Stimulated activated CD4-positive, alpha-beta T cell treated with anti-CD3 and anti-CD28 coated beads, TNF-alpha, amount 100 ng/mL, for 24 hours (primary cell): ENCODE results near the gene LRRFIP1.

Source experiments
- DNase-seq, 3 experiments: peaks; one replicate each; pipeline ENCODE4 v3.0.0-alpha.2; 2020; ENCODE audit warnings: low read depth in 3 of 3

Gene LRRFIP1

DNA sequence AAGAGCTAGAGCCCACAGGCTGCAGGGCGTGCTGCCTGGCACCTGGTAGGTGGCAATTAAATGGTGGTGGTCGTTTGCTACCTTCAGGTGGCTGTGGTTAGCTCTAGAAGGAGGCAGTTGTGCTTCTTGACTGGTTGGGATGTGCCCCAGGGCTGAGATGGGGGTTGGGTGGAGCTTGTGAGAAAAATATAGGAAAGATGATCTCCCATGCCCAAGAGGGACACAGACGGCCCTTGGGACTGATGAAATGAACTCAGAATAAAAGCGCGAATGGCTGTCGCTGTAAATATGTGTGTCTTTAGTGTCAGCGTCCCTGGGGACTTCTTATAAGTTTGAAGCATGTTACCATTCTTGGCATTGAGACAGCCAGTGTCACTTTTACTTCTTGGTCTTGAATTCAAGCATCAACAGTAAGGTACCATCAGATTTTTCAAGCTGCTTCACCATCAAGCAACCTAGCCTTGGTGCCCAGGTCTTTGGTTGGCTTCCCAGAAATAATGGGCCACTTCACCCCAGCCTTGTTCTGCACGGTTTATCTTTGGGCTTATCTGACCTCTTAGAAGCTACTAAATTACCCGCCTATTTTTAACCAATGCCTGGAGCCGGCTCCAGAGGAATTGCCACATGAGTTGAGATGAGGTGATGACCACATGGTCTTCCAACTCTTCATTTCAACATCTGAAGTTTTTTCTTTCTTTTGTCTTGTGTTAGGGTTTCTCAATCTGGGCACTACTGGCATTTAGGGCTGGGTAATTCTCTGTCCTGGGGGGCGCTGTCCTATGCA, 11.9 kb downstream of the LRRFIP1 start:
- DNase-seq: no peak

DNA sequence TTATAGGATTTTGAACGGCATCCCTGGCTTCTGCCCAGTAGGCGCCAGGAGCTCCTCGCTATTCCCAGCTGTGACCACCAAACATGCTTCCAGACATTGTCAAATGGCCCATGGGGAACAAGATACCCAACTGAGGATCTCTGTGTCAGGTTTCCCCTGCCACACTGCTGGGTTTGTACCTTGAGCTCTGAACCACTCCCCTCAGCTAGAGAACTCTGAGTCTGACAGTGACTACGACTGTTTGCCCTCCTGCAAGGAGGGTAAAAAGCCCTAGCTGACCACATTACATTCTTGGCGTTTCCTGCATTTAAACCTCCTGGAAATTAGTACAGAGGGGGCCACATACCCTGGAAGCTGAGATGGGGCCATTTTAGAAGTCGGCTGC, 12.4 kb downstream of the LRRFIP1 start:
- no peak for DNase-seq

DNA sequence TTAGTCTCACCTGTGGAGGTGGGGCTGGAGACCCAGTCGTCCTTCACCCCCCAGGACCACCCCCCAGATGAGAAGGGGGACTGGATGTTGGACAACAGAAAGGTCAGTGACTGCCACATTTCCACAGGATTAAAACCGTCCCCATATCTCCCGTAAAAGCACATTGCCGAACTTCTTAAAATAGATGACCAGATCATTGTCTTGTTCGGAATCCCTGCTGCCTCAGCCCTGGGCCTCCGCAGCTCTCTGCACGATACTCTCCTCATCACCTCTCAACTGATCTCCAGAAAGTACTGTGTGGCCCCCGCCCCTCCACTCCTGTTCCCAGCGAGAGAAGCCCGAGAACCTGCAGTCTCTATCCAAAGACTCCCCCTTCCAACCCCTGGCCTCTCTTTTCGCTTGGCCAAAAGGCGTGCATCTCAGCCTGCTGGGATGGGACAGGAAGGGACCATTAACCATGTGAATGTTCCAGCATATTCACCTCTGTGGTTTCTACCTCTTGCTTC, 13.2 kb downstream of the LRRFIP1 start:
- DNase-seq: no peak

DNA sequence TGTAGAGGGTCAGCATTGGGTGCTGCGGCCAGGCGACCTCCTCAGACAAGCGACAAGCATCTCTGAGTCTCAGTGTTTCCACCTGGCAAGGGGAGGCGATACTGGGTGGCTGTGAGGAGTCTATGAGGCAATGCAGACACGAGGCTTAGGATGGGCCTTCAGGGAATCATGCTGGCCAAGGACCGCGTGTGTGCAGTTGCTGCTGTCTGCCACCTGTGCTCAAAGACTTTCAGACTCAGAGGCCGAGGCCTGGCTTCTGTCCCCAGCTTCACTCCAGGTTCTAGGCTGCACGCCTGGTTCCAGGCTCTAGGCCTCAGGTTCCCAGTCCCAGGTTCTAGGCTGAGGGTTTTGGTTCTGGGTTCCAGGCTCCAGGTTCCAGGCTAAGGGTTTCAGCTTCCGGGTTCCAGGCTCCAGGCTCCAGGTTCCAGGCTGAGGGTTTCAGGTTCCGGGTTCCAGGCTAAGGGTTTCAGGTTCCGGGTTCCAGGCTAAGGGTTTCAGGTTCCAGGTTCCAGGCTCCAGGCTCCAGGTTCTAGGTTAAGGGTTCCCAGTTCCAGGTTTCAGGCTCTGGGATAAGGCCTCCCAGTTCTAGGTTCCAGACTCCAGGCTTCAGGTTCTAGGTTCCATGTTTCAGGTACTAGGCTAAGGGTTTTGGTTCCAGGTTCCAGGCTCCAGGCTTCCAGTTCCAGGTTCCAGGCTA, 14.8 kb downstream of the LRRFIP1 start:
- DNase-seq: no peak

DNA sequence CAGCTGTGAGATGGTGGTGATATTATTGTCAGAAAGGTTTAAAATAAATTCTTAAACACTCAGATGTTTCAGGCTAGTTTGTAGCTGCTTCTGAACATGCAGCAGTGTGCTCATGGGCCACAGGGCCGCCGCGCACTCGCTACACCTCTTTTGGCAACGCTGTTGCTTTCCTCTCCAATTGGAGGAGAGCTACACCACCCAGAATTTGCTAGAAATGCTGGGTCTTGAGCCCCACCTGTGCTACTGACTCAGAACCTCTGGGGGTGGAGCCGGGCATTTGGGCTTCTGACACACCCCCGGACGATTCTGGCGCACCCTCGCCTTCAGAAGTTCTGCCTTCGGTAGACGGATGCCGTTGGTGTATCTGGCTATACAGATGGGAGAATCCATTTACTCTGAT, 15.7 kb downstream of the LRRFIP1 start:
- DNase-seq: no peak

DNA sequence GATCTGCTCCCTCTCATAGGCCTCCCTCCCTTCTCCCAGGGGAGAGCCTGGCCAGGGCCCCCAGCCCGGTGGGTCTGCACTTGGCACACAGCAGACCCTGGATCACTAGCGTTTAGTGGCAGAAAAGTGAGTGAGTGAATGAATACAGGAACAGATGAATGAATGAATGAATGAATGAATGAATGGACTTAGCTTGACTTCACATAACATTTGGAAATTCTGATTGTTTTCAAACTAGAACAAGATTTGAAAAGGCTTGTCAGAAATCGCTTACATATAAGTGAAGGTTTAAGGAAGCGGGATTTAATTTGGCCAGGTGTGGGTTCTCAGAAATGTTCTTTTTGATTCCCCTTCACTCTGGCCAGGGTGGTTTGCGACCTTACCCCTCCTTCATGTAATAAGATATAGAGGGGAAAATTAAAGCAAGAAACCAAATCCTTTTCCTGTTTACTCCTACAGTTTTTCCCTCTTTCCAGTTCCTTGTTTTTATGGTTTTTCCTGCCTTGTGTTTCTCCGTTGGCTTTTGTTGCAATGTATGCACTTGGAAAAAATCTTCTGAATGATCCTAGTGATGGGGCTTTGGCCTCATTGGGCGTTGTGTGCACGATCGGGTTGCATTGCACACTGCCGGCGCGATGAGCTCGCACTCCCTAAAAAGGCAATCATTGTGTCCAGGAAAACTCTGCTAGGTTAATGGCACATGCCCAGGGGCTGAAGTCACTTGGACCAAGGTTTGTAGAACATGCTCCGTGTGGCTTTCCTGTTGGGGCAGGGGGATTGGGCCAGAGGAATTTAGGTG, 16.4 kb downstream of the LRRFIP1 start:
- DNase-seq: no peak

DNA sequence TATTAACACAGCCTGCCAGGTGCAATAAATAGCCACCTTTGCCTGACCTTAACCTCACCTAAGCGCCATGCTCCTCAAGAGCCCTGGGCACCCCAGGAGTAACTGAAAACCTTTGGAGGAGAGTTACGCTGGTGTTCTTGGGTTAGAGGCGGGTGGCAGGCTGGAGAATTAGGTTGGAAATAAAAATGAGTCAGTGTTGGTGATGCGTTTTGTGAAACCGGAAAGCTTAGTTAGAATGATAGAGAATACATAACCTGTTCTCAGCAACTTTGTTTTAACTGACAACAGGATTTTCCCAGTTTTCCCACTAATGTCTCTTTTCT, 17.0 kb downstream of the LRRFIP1 start:
- DNase-seq: no peak

DNA sequence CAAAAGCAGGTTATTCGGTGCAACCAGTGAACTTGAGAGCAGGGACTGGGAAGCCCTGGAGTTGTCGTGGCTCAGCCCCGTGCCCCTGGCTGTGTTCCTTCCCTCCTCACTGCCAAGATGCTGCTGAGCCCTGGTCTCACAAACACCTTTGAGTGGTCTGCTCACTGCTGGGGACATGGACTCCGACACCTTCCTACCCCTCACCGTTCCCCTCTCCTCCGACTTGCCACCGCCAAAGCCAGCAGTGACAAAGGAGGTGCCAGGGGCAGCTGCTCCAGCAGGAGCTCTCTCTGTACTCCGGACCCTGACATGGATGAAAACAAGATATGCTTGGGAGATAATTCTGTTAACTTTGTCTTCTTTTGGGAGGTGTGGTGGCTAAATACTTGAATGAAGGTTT, 17.9 kb downstream of the LRRFIP1 start:
- no peak for DNase-seq

DNA sequence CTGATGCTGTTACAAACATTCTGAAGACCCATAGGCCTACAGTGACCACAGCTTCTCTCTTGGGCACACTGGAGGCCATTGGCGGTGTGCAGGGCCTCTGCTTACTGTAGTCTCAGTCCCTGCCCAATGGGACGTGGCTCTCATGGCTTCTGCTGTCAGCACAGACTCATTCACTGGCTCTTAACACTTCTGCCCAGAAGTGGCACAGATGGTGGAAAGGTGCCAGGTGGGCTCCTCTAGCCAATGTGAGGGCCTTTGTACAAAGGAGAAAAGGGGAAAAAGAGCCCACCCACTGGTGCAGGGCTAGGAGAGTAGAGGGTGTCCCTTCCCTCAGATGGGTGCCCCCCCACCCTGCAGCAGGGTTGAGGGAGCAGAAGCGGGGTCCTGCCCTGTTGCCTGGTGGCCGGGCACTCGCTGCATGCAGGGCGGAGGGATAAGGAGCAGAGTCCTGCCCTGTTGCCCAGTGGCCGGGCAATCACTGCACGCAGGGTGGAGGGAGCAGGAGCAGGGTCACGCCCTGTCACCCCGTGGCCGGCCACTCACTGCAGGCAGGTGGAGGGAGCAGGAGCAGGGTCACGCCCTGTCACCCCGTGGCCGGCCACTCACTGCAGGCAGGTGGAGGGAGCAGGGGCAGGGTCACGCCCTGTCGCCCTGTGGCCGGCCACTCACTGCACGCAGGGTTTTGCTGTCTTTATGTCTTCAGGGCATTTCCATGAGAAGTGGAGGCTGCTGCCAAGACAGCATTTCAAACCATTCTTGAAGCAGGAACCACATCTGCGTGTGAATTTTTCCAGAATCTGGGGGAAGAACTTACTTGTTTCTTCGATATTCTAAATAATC, 20.0 kb downstream of the LRRFIP1 start:
- no peak for DNase-seq

DNA sequence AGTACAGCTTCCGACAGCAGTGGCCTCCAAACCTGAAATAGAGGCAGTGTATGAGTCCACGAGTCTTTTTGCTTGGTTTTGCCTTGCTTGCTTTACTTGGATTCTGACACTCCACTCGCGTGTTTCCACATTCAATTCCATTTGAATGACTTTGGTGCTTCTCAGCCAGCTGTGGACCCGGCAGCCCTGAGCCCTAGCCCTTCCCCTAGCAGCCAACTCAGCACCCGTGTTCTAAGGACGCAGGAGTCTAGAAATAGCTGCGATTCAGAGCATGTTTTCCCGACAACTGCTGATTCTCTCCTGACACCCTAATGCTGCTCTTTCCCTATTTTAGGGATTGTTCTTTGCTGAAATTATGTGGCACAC, 20.6 kb downstream of the LRRFIP1 start:
- DNase-seq: no peak

DNA sequence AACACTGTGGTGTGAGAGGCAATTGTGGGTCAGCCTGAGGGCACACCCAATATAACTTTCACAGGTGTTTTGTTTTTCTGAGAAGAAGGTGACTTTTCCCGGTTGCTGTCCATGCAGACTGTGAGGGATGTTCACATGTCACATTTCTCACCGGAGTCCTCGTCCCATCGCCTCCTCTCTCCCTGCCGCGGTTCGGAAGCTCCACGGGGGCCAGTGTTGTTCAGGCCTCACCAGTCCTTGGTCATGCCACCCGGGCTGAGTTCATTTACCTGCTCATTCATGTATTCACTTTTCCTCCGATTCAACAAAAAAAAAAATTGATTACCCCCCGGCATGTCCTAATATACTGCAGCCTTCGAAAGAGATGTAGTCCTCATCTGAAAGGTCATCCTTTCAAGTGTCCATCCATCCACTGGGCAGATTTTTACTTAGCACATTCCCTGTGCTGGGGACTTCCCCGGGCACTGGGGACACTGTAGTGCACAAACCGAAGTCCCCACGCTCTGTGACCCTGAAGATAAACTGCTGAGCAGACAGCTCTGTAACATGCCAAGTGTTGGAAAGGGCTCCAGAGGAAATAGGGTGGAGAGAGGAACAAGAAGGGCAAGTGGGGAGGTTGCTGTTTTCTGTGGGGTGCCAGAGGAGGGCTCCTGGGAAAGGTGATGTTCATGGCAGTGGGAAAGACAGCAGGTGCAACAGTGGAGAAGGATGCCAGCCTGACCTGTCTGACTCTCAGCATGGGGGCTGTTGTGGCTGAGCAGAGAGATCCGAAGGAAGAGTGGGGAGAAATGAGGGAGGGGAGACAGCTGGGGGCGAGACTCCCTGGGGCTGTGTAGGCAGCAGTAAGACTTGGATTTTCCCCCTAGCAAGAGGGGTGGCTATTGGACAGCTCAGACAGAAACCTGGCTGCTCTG, 22.4 kb downstream of the LRRFIP1 start:
- DNase-seq: no peak

DNA sequence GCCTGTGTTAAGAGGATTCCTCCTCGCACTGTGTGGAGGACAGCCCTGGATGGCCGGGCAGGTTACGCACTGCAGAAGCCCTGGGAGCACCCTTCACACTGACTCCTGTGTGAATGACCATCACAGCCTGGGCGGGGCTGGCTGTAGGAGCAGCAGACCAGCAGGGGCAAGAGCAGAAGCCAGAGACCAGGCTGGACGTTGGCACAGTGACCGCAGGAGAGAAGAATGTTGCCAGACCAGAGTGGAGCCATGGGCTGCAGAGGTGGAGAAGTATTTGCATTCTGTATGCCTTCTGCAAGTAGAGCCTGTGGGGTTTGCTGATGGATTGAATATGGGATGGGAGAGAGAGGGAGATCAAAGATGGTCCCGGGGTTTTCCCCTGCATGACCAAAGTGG, 23.1 kb downstream of the LRRFIP1 start:
- no peak for DNase-seq

DNA sequence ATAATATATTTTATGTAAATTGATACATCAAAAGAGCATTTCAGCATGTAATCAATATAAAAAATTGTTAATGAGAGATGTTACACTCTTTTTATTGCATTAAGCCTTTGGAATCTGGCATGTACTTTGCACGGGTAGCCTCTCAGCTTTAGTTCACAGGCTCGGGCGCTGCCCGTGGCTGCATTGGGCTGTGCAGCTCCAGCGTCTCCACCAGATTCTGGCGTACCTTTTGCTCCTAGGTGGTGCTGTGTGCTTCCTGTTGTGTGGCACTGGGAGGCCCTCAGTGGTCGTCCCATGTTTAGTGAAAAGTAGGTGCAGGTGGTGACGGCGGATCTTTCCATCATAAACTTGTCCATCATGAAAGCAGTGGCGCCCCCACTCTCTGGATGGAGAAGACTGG, 24.4 kb downstream of the LRRFIP1 start:
- no peak for DNase-seq

DNA sequence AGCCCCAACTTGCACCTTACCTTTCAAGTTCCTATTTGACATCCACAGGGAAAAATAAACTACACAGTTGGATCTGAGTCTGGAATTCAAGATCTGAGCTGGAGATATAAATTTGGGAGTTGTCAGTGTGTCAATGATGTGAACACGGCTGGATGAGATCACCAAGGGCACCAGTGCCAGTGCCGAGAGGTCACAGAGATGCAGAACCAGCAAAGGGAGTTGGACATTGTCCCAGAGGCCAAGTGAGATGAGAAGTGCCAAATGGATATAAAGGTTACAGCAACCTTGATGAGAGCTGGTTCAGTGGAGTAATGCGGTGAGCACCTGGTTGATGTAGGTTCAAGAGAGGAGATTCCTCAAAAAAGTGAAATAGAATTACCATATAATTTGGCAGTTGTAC, 24.8 kb downstream of the LRRFIP1 start:
- no peak for DNase-seq

DNA sequence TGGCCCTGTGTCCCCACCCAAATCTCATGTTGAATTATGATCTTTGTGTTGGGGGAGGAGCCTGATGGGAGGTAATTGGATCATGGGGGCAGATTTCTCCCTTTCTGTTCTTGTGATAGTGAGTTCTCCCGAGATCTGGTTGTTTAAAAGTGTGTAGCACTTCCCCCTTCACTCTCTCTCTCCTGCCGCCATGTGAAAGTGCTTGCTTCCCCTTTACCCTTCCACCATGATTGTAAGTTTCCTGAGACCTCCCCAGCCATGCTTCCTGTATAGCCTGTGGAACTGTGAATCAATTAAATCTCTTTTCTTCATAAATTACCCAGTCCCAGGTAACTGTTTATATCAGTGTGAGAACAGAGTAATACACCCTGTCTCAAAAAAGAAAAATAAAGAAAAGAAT, 25.5 kb downstream of the LRRFIP1 start:
- DNase-seq: no peak

DNA sequence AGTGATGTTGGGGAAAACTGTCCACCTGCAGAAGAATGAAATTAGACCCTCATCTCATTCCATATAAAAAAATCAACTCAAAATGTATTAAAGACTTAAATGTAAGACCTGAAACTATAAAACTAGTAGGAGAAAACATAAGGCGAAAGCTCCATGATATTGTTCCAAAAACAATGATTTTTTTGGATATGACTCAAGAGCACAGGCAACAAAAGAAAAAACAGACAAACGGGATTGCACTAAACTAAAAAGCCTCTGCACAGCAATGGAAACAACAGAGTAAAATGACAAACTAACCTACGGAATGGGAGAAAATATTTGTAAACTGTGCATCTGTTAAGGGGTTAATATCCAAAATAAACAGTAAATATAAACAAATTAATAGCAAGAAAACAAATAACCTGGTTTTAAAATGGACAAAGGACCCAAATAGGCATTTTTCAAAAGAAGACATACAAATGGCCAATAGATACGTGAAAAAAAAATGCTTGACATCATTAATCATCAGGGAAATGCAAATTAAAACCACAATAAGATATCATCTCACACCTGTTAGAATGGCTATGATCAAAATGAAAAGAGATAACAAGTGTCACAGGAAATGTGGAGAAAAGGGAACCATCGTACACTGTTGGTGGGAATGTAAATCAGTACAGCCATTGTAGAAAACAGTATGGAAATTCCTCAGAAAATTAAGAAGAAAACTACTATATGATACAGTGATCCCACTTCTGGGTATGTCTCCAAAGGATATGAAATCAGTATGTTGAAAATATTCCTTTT, 26.6 kb downstream of the LRRFIP1 start:
- no peak for DNase-seq

DNA sequence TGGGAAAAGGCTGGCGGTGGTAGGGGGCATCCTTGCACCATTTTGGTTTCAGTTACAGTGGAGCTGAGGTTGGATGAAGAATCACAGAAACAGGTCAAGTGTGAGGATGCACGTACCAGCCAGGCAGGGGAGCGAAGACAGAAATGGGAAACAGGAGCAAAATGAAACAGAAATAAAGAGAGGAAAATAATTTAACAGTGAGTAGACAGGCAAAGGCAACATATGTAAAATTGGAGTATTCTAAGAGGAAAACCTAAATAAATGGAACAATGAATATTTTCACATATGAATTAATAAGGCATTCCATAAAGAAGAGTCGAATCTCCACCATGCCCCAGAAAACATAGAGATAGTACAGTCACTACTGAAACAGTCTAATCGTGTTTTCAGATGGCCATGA, 29.7 kb downstream of the LRRFIP1 start:
- DNase-seq: no peak

DNA sequence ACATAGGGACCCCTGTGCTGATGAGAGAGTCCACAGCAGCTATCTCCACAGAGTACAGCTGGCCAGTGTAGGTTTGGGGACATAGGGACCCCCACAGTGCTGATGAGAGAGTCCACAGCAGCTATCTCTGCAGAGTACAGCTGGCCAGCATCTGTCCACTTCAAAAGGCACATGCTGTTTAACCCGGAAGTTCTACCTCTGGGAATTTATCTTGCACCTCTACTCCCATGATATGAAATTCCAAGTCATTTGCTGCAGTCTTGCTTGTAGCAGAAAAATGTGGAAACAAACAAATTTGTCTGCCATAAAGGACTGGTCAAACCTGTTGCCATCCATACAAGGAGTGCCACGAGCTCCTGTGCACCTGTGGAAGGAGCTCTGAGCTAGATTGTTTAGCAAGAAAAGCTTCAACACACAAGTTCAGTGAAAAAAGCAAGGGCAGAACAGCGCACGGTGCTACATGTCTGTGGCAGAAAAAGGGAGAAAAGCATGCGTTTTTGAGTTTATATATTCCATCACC, 33.1 kb downstream of the LRRFIP1 start:
- DNase-seq: no peak

DNA sequence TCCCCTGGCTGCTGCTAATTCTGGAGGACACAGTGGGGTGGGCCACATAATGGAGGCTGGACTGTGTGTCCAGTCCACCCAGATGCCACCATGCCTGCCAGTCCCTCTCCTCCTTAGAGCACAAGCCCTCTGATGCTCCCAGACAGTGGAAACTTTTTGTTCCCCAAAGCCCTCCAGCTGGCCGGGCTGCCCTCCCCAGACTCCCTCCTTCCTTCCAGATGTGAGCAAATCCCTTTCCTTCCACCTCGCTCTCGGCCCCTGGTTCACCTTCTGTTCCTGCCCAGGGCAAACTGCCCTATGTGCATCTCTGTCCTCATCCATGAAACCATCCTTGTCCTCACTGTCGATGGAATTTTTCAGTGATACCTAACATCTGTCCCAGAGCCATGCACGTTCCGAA, 33.9 kb downstream of the LRRFIP1 start:
- no peak for DNase-seq
